ENCODE data around the gene SSR2. TPM values are rescaled to one million over a fixed set of nuclear protein-coding genes. Genes with fewer than 3 reads are reported as not detected.
A peak's percentile ranks its signal among the peaks of the same experiment; 100 is the strongest.
"Not testable (repeated sequence)": the region's sequence is repeated elsewhere in the genome, so short reads cannot be mapped to it uniquely, and the experiment has no call there.

The SSR2 gene
- total RNA-seq, 4 donors from 2014 or later: 172 to 236 (median 212) TPM

GRCh38 chr1:155996166-155996565 lies 24.6 kb downstream of the SSR2 start:
- TF ChIP-seq EP300 (IDR thresholded peaks at IDR 0.05) (no peak), CTCF (IDR thresholded peaks at IDR 0.05) (no peak), POLR2A (IDR thresholded peaks at IDR 0.05) (no peak)
- Histone ChIP-seq H3K27me3 (no peaks in the 10 kb centered on the region), H3K36me3 (no peaks in the 10 kb centered on the region), H3K4me1 (peaks cover 0 to 18% (median 4%) of the 10 kb centered on the region in 4 donors), H3K27ac (no peak overlapping the region), H3K9me3 (no peaks in the 10 kb centered on the region), H3K4me3 (no peak overlapping the region)
- no peak for DNase-seq (ENCODE audit: low spot score in 2 of 2)
- 12 to 24% methylated on average over 2 of the region's 2 CpGs for WGBS, 2 donors

- Histone ChIP-seq H3K4me3 (no peak overlapping the region), H3K27ac (no peak overlapping the region), H3K36me3 (no peaks in the 10 kb centered on the region), H3K4me1 (peaks cover 0 to 37% (median 14%) of the 10 kb centered on the region in 4 donors), H3K27me3 (no peaks in the 10 kb centered on the region), H3K9me3 (no peaks in the 10 kb centered on the region)
- TF ChIP-seq CTCF (IDR thresholded peaks at IDR 0.05) (no peak), POLR2A (IDR thresholded peaks at IDR 0.05) (no peak), EP300 (IDR thresholded peaks at IDR 0.05) (no peak)
- DNase-seq (ENCODE audit: low spot score in 2 of 2): no peak
- WGBS, 2 donors: 77 to 79% methylated on average over 3 of the region's 3 CpGs
Observed at GRCh38 chr1:155993595-155993994, 27.2 kb downstream of the SSR2 start.

- Histone ChIP-seq H3K4me1 (peaks cover 0 to 39% (median 14%) of the 10 kb centered on the region in 4 donors), H3K27ac (peak overlapping the region in 3 of 4 donors; percentile 3 to 83 (median 79)), H3K4me3 (no peak overlapping the region), H3K36me3 (no peaks in the 10 kb centered on the region), H3K9me3 (no peaks in the 10 kb centered on the region), H3K27me3 (no peaks in the 10 kb centered on the region)
- WGBS, 2 donors: 65 to 67% methylated on average over 6 of the region's 6 CpGs
- no peak for DNase-seq (ENCODE audit: low spot score in 2 of 2)
- no peak for TF ChIP-seq POLR2A (IDR thresholded peaks at IDR 0.05)
- TF ChIP-seq CTCF (IDR thresholded peaks at IDR 0.05): no peak
- no peak for TF ChIP-seq EP300 (IDR thresholded peaks at IDR 0.05)
Observed at GRCh38 chr1:155990005-155990739, 30.6 kb downstream of the SSR2 start.

- no peaks in the 10 kb centered on the region for H3K27me3 ChIP-seq
- peak overlapping the region in 3 of 4 donors; percentile 64 to 83 (median 79) for H3K27ac ChIP-seq
- 8 to 15% methylated on average over 5 to 8 of the region's 9 CpGs for WGBS, 2 donors
- TF ChIP-seq CTCF (IDR thresholded peaks at IDR 0.05) (peak; percentile 97 to 99 (median 99)), EP300 (IDR thresholded peaks at IDR 0.05) (peak in 1 of 2 donors; percentile 49), POLR2A (IDR thresholded peaks at IDR 0.05) (no peak)
- peak overlapping the region; percentile 17 to 48 (median 37) for H3K4me3 ChIP-seq
- peaks cover 0 to 43% (median 15%) of the 10 kb centered on the region in 4 donors for H3K4me1 ChIP-seq
- no peaks in the 10 kb centered on the region for H3K36me3 ChIP-seq
- no peaks in the 10 kb centered on the region for H3K9me3 ChIP-seq
- peak in 1 of 2 donors; percentile 74 for DNase-seq (ENCODE audit: low spot score in 2 of 2)
Observed at GRCh38 chr1:155989242-155990004, 31.3 kb downstream of the SSR2 start.

GRCh38 chr1:155984903-155985645 lies 35.7 kb downstream of the SSR2 start:
- WGBS, 2 donors: 83 to 90% methylated on average over 11 of the region's 11 CpGs
- H3K27me3 ChIP-seq; DNase-seq (ENCODE audit: low spot score in 2 of 2); H3K9me3 ChIP-seq; H3K4me3 ChIP-seq; H3K36me3 ChIP-seq: not testable (repeated sequence)
- H3K4me1 ChIP-seq: peaks cover 0 to 64% (median 48%) of the 10 kb centered on the region in 4 donors
- peak overlapping the region in 2 of 4 donors; percentile 95 to 97 for H3K27ac ChIP-seq
